Spinal cord (tissue), 10 donors: ENCODE data around the gene GFY. TPM values are rescaled to one million over a fixed set of nuclear protein-coding genes. Genes with fewer than 3 reads are reported as not detected.

Experiments used
- DNase-seq, 6 donors: peaks; one replicate each; pipeline versions ENCODE4 v3.0.0 to v3.0.0-alpha.2; 2013 to 2015; ENCODE audit warnings: low spot score in 6 of 6, low read depth in 4 of 6
- H3K27ac ChIP-seq: one replicate; pipeline ENCODE4 v1.5.1; 2013; ENCODE audit warnings: low read depth, low read length, control low read depth
- H3K27me3 ChIP-seq: one replicate; pipeline ENCODE4 v1.6.1; 2013; ENCODE audit warnings: low read length; ENCODE audit not compliant: control insufficient read depth, insufficient read depth
- H3K36me3 ChIP-seq: one replicate; pipeline ENCODE4 v1.6.1; 2013; ENCODE audit warnings: low read length; ENCODE audit not compliant: control insufficient read depth, insufficient read depth
- H3K4me1 ChIP-seq: one replicate; pipeline ENCODE4 v1.6.1; 2013; ENCODE audit warnings: low read length; ENCODE audit not compliant: control insufficient read depth, insufficient read depth
- H3K4me3 ChIP-seq: one replicate; pipeline ENCODE4 v1.5.1; 2013; ENCODE audit warnings: low read depth, low read length, control low read depth
- H3K9me3 ChIP-seq: one replicate; pipeline ENCODE4 v1.6.1; 2013; ENCODE audit warnings: low read length; ENCODE audit not compliant: control insufficient read depth, insufficient read depth
- WGBS: methylation state at CpG from one replicate; pipeline ENCODE4 v1.1.5; 2013; ENCODE audit warnings: missing lambda C conversion rate; ENCODE audit not compliant: insufficient coverage; 5-methylcytosine and 5-hydroxymethylcytosine counted together
- polyA plus RNA-seq, 2 donors: library from polyadenylated mRNA; unstranded; fragments of 120-200 nt; gene quantifications; one replicate each; pipeline ENCODE4 v1.2.1, GENCODE V29; 2013; ENCODE audit not compliant: insufficient read length in 2 of 2
- total RNA-seq, 2 donors: library from RNA; depleted of rRNA in 1 of 2; stranded (reverse); fragments of 120-200 nt in 1 of 2; fragments of >200 nt in 1 of 2; gene quantifications; one replicate each; pipeline versions ENCODE4 v1.2.3 to v1.2.4, GENCODE V29; 2013 to 2014
- donor health status: healthy.

Gene GFY
- total and polyA plus RNA-seq, 4 donors: 0.54 TPM; not detected in 2

DNA sequence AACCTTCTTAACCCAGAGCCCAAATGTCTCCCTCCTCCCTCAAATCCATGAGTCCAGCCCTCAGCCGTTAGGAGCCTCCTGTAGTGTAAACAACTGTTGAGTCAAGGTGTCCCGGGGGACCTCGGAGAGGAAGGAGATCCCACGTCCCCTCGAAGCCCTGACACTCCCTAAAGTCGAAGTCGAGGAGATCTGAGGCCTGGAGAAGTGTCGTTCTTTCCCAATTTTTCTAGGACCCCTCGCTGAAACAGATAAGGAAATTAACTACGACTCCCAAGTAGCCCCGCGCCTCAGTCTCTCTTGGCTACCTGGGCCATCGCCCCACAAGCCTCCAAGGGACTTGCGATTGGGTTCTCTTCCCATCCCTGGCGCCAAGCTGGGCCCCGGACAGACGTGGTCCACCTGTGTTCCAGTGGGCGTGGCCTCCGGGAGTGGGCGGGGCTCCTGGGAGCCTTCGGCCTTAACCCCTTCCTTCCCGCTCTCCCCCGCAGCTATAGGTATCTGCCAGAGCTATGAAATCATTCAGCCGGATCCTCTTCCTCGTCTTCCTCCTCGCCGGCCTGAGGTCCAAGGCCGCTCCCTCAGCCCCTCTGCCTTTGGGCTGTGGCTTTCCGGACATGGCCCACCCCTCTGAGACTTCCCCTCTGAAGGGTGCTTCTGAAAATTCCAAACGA, 869 bp downstream of the GFY start:
- no peak overlapping the region for H3K4me3 ChIP-seq
- no peak overlapping the region for H3K27ac ChIP-seq
- H3K4me1 ChIP-seq: peaks cover 40% of the 10 kb centered on the region
- no peak for DNase-seq
- peaks cover 98% of the 10 kb centered on the region for H3K27me3 ChIP-seq
- no peaks in the 10 kb centered on the region for H3K36me3 ChIP-seq
- WGBS: 2% methylated on average over 30 of the region's 30 CpGs
- no peaks in the 10 kb centered on the region for H3K9me3 ChIP-seq

DNA sequence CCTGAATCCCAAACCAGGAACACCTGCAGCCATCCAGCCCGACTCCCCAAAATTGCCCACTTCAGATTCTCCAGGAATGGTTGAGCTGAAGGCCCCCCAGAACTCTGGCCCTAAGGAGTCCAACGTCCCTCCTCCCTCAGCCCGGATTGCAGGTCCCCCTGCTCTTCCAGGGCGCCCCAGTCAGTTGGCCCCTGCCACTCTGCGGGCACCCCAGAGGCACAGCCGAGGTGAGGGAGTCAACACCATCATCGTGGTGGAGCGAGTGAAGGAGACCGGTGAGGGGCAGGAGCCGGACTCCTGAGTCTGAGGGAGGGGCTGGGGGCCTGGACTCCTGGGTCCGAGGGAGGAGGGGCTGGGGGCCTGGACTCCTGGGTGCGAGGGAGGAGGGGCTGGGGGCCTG, 2.2 kb downstream of the GFY start:
- Histone ChIP-seq H3K9me3 (no peaks in the 10 kb centered on the region), H3K27me3 (peaks cover 99% of the 10 kb centered on the region), H3K4me3 (no peak overlapping the region), H3K36me3 (no peaks in the 10 kb centered on the region), H3K27ac (no peak overlapping the region), H3K4me1 (peaks cover 32% of the 10 kb centered on the region)
- WGBS: 49% methylated on average over 10 of the region's 12 CpGs
- no peak for DNase-seq

DNA sequence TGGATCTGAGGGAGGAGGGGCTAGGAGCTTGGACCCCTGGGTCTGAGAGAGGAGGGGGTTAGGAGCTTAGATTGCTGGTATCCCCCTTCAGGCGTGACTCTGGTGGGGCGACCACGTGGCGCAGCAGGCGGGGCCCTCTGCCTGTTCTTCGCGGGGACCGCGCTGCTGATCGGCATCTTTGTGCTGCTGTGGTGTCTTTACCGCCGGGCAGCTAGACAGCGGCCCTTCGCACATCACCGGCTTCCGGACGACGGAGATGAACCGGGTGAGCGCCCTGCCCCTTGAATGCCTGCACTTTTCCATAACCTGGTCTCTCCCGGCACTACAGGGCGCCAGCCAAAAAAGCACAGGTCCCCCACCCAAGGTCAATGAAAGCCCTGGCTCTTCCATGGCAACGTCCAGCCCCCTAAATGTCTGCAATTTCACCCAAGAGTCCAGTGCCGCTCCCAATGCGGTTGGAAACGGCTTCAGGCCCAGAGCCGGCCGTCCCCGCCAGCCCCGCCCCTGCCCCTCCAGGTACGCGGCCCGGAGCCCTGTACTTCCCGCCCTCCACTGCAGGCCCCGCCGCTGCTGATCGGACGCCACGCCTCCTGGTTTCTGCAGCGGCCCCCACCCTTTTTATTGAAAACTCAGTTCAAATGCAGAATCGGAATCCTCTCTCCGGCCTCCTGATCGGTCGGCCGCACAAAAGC, 2.8 kb downstream of the GFY start:
- H3K4me1 ChIP-seq: peaks cover 28% of the 10 kb centered on the region
- H3K27me3 ChIP-seq: peaks cover 100% of the 10 kb centered on the region
- DNase-seq: peak in 1 of 6 donors; percentile 31
- no peaks in the 10 kb centered on the region for H3K36me3 ChIP-seq
- H3K4me3 ChIP-seq: no peak overlapping the region
- 1% methylated on average over 45 of the region's 45 CpGs for WGBS
- H3K27ac ChIP-seq: no peak overlapping the region
- no peaks in the 10 kb centered on the region for H3K9me3 ChIP-seq

DNA sequence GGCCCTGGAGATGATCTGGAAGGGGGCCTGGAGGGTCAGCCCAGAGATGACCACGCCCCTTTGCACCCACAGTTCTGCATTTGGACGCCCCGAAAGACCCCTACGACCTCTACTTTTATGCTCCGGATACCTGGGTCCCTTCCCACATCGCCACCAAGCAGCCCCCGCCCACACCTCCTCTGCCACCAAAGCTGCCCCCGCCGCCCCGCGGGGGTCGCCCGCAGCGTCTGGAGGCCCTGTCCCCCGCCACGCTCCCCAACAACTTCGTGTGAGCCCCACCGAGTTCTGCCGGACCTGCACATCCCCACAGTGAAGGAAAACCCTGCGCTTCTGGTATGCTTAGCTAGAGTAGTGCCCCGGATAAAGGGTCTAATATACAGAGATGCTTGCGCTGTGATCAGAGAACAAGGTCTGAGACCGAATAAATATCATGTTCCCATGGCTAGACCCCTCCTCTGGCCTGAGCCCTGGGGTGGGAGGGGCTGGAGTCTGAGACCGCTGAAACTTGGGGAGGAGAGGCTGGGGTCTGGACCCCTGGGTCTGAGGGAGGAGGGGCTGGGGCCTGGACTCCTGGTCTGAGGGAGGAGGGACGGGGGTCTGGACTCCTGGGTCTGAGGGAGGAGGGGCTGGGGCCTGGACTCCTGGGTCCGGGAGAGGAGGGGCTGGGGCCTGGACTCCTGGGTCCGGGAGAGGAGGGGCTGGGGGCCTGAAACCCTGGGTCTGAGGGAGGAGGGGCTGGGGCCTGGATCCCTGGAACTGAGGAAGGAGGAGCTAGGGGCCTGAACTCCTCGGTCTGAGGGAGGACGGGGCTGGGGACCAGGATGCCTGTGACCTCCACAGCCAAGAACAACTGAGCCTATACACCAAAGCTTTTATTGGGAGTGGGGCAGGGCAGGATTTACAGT, 3.6 kb downstream of the GFY start:
- DNase-seq: no peak
- H3K36me3 ChIP-seq: no peaks in the 10 kb centered on the region
- H3K27ac ChIP-seq: no peak overlapping the region
- no peak overlapping the region for H3K4me3 ChIP-seq
- 2% methylated on average over 29 of the region's 29 CpGs for WGBS
- no peaks in the 10 kb centered on the region for H3K9me3 ChIP-seq
- peaks cover 100% of the 10 kb centered on the region for H3K27me3 ChIP-seq
- H3K4me1 ChIP-seq: peaks cover 25% of the 10 kb centered on the region

DNA sequence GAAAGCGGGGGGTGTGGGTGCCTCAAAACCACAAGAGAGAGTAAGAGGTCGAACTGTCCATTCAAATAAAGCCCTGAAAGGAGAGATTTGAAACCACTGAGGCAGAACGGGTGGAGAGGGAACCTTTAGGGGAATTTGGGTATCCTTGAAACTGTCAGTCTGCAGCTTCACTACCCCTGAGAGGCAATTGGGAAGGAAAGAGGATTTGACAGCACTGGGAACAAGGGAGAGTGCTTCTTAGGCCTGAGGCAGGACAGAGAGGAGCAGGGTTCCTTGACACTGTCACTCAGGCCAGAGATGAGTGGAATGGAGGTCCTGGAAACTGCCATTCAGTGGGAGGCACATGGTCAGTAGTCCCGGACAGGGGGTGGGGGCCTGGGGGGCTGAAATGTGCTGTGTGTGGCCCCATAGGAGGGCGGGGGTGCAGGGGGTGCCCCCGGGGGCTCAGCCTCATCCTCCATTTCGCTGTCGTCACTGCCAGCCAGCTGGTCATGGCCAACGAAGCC, 5.0 kb downstream of the GFY start:
- whole genome bisulfite sequencing: 64% methylated on average over 9 of the region's 9 CpGs
- no peak for DNase-seq
- Histone ChIP-seq H3K36me3 (no peaks in the 10 kb centered on the region), H3K9me3 (no peaks in the 10 kb centered on the region), H3K4me1 (peaks cover 25% of the 10 kb centered on the region), H3K4me3 (no peak overlapping the region), H3K27me3 (peaks cover 100% of the 10 kb centered on the region), H3K27ac (no peak overlapping the region)

DNA sequence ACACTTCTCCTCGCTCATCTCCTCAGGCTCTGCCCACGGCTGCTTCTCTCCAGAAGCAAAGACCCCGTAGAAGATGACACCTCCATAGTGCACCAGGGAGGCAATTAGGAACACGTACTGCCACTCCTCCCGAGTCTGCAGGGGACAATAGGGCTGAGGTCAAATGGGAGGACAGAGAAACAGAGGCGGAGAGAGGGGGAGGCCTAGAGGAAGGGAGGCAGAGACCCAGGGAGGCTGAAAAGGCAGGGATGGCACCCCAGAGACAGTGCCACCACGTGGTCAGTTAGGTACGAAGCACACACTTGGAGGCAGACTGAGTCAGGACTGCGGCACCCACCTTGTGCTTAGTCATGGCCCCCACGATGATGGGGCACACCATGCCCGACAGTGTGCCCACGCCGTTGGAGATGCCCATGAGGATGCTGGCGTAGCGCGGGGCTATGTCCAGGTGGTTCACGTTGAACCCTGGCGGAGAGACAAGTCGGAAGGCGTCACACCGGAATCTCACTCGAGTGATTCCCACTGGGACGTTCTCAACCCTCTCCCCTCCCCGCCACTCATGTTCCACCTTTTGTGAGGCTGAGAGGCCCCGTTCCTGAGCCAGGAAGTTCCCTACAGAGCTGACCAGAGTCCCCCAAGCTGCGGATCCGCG, 5.6 kb downstream of the GFY start:
- Histone ChIP-seq H3K27me3 (peaks cover 100% of the 10 kb centered on the region), H3K4me3 (no peak overlapping the region), H3K27ac (no peak overlapping the region), H3K9me3 (no peaks in the 10 kb centered on the region), H3K36me3 (no peaks in the 10 kb centered on the region), H3K4me1 (peaks cover 25% of the 10 kb centered on the region)
- WGBS: 67% methylated on average over 28 of the region's 28 CpGs
- DNase-seq: no peak

DNA sequence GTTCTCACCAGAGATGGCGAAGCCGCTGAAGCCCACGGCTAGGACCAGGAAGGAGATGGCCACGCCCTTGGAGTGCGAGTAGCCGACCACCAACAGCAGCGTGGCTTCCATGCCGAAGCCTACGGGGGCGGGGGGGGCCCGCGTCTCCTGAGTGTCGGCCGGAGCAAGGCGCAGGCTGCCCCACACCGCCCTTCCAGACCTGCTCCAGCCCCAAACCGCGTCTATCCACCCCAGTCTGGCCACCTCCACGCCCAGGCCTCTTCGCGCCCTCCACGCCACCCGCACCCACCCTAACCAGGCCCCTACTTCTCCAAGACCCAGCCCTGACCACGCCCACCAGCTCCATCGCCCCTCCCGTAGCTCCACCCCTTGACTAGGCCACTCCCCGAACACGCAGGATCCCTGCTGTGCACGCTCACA, 6.2 kb downstream of the GFY start:
- no peaks in the 10 kb centered on the region for H3K36me3 ChIP-seq
- peaks cover 100% of the 10 kb centered on the region for H3K27me3 ChIP-seq
- H3K4me3 ChIP-seq: no peak overlapping the region
- H3K4me1 ChIP-seq: peaks cover 26% of the 10 kb centered on the region
- no peaks in the 10 kb centered on the region for H3K9me3 ChIP-seq
- H3K27ac ChIP-seq: no peak overlapping the region
- no peak for DNase-seq
- WGBS: 61% methylated on average over 24 of the region's 29 CpGs

DNA sequence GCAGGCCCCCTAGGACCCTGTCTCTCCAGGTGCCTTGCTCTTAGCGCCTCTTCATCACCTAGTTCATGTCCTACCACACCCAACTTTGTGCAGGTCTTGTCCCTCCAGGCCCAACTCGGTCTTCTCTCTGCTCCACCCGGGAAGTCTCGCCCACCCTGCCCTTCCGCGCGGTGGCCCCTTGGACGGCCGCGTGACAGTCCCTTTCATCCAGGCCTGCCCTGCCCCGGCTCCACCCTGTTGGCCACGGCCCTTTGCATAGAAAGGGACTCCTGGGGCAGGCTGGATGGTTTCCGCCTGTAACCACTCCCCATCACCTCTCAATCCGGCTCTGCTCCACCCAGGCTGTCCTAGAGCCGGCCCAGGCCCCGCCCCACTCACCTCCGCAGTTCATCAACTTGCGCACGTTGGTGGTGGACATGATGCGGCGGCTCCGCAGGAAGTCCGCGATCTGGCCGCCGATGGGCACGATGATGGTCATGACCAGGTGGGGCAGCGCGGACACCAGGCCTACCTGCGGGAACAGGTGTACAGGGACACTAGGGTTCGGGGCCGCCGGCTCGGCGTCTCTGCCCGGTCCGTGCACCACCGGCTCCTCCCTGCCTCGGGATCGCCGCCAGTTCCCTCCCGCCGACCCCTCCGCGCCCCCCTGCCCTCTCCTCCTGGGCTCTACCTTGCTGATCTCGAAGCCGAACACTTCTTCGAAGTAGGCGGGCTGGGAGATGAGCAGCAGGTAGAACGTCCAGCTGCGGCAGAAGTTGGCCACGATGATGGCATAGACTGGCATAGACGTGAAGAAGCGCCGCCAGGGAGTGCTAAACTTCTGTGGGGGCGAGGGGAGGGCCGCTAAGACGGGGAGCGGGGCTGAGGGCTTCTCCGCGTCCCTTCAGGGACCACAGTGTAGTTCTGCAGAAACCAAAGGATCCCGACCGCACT, 7.2 kb downstream of the GFY start:
- Histone ChIP-seq H3K27ac (no peak overlapping the region), H3K9me3 (no peaks in the 10 kb centered on the region), H3K4me3 (no peak overlapping the region), H3K36me3 (no peaks in the 10 kb centered on the region), H3K27me3 (peaks cover 100% of the 10 kb centered on the region), H3K4me1 (peaks cover 28% of the 10 kb centered on the region)
- WGBS: 5% methylated on average over 59 of the region's 63 CpGs
- no peak for DNase-seq
